ENCODE measurements around the gene CCDC85A.

CCDC85A gene

GRCh38 chr2:56244506-56244905, 60.7 kb downstream of the CCDC85A start:
- no peak for DNase-seq

GRCh38 chr2:56244911-56245530, 61.2 kb downstream of the CCDC85A start:
- no peak for DNase-seq

- no peak for DNase-seq
Observed at GRCh38 chr2:56248965-56249742, 65.4 kb downstream of the CCDC85A start.

GRCh38 chr2:56250153-56250729, 66.5 kb downstream of the CCDC85A start:
- DNase-seq: no peak

- DNase-seq: no peak
Observed at GRCh38 chr2:56260415-56260814, 76.6 kb downstream of the CCDC85A start.

- no peak for DNase-seq
Observed at GRCh38 chr2:56262241-56262640, 78.5 kb downstream of the CCDC85A start.

GRCh38 chr2:56263876-56264275, 80.1 kb downstream of the CCDC85A start:
- no peak for DNase-seq

GRCh38 chr2:56266761-56267414, 83.1 kb downstream of the CCDC85A start:
- no peak for DNase-seq

- no peak for DNase-seq
Observed at GRCh38 chr2:56267415-56267788, 83.6 kb downstream of the CCDC85A start.

GRCh38 chr2:56268856-56269255, 85.1 kb downstream of the CCDC85A start:
- DNase-seq: no peak

GRCh38 chr2:56271275-56271674, 87.5 kb downstream of the CCDC85A start:
- DNase-seq: no peak

- DNase-seq: no peak
Observed at GRCh38 chr2:56285224-56285623, 101.4 kb downstream of the CCDC85A start.

GRCh38 chr2:56286936-56287335, 103.1 kb downstream of the CCDC85A start:
- DNase-seq: no peak

- DNase-seq: no peak
Observed at GRCh38 chr2:56287508-56287907, 103.7 kb downstream of the CCDC85A start.

GRCh38 chr2:56287974-56288373, 104.2 kb downstream of the CCDC85A start:
- no peak for DNase-seq

GRCh38 chr2:56288838-56289580, 105.2 kb downstream of the CCDC85A start:
- no peak for DNase-seq

GRCh38 chr2:56291711-56292110, 107.9 kb downstream of the CCDC85A start:
- DNase-seq: no peak

GRCh38 chr2:56292951-56293350, 109.2 kb downstream of the CCDC85A start:
- DNase-seq: no peak

GRCh38 chr2:56295666-56296065, 111.9 kb downstream of the CCDC85A start:
- DNase-seq: no peak

GRCh38 chr2:56297671-56298070, 113.9 kb downstream of the CCDC85A start:
- no peak for DNase-seq

GRCh38 chr2:56299171-56299691, 115.4 kb downstream of the CCDC85A start:
- DNase-seq: no peak

GRCh38 chr2:56309626-56310170, 125.9 kb downstream of the CCDC85A start:
- DNase-seq: no peak

All from activated gamma-delta T cell treated with Interleukin-2 at 50 U/mL for 16 hours (primary cell).